ENCODE data around the gene TMEM120B.

Gene TMEM120B

GRCh38 chr12:121814429-121815119 lies 102.0 kb downstream of the TMEM120B start:
- DNase-seq = no peak

DNA sequence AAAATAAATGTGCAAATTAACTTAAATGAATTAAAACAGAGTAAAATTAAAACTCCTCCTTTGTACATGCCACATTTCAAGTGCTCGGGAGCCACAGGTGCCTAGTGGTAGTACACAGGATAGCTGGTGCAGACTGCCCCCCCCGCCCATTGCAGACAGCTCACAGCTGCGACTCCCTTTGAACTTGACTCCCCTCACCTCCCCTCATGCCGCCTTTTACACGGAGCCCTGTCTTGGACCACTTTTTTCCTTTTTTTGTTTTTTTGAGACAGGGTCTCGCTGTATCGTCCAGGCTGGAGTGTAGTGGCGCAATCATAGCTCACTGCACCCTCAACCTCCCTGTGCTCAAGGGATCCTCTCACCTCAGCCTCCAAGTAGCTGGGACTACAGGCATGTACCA lies 102.7 kb downstream of the TMEM120B start:
- DNase-seq = no peak

GRCh38 chr12:121816925-121817647 lies 104.5 kb downstream of the TMEM120B start:
- no peak for DNase-seq

- no peak for DNase-seq
Observed at GRCh38 chr12:121817648-121818043, 105.1 kb downstream of the TMEM120B start.

GRCh38 chr12:121819212-121819949 lies 106.8 kb downstream of the TMEM120B start:
- no peak for DNase-seq

DNA sequence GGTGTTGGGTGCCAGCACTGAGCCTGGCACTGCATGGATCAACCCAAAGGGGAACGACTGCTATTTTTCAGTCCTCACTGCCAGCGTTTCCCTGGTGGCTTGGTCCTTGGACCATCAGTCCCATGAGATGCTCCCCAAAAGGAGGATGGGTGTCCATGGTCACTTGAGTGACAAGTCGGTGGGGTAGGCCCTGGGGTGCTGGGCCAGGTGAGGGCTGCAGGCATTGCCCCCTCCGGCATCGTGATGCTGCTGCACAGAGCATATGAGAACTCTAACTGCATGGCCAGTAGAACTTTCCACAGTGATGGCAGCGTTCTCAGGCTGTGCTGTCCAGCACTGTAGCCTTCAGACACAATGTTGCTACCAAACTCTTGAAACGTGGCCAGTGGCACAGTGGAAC lies 107.5 kb downstream of the TMEM120B start:
- DNase-seq = no peak

DNA sequence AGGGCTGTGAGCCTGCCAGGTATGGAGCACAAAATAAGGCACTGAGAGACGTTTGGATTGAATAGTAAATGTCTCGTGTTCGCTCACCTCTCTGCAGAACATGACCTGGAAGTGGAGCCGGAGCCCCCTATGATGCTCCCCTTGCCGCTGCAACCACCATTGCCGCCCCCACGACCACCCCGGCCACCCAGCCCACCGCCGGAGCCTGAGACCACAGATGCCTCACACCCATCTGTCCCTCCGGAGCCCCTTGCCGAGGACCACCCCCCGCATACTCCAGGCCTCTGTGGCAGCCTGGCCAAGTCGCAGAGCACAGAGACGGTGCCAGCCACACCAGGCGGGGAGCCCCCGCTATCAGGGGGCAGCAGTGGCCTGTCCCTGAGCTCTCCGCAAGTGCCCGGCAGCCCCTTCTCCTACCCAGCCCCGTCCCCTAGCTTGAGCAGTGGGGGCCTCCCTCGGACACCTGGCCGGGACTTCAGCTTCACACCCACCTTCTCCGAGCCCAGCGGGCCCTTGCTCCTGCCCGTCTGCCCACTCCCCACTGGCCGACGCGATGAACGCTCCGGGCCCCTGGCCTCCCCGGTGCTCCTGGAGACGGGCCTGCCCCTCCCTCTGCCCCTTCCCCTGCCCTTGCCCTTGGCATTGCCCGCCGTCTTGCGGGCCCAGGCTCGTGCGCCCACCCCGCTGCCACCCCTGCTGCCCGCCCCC lies 110.0 kb downstream of the TMEM120B start:
- no peak for DNase-seq

- DNase-seq = no peak
Observed at GRCh38 chr12:121823101-121823726, 110.7 kb downstream of the TMEM120B start.

DNA sequence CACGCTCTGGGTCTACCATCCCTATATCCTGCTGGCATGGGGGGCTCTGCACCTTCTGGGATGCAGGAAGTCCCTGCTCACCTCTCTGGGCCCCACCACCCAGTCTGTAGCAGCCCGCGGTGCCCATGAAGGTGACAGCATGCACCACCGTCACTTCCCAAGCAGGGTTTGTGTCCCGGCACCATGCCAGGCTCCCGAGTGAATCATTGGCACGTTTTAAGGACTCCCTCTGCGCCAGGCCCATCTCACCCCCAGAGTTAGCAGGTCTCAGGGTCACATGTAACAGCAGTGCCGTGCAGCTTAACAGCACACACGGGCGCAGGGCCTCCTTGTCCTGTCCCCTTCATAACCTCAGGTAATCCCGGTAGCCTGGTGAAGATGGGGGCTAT lies 111.2 kb downstream of the TMEM120B start:
- no peak for DNase-seq

DNA sequence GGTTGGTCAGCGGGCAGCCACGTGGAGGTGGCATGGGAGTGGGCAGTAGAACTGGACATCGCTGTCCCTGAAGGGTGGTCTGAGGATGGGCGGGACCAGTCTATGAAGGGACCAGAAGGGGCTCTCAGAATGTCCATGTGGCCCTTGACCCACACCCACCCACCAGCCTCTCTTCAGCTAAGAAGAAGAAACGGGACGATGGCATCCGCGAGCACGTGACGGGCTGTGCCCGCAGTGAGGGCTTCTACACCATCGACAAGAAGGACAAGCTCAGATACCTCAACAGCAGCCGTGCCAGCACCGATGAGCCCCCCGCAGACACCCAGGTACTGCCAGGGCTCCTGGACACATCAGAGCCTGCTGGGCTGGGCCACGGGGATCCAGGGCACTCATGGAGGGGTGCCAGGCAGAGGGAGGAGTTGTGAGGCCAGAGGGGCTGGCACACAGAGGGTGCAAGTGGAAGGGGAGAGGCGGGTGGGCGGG lies 112.5 kb downstream of the TMEM120B start:
- DNase-seq = no peak

DNA sequence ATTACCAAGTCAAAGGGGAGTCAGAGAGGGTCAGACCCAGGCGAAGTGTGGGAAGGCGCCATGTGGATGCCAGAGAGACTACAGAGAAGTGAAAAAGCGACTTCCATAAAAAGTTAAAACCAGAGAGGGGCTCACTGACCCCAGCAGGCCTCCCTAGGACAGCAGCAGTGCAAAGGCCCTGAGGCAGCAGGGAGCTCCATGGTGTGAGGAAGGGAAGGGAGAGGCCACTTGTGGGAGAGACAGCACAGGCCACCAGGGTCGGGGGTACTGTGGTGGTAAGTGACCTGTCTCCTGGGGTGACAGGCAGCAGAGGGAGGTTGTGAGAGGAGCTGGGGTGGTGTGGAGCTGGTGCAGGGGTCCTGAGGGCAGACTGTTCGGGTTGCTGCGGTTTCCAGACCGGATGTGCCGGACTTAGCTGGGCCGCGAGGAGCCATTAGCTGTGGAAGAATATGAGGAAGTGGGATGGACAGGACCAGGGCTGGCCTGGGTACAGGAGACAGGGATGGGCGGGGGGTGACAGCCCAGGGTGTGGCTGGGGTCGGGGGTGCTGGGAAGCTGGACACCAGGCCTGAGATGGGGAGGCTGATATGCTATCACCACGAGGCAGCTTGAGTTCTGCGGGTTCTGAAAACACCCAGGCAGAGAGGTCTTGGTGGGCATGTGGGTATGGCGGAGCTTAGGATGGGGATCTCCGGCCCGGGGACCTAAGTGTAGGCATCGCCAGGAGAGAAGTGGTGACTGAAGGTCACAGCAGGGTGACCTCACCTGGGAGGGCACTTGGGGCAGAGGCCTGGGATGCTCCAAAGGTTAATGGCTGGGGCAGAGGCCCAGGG lies 114.0 kb downstream of the TMEM120B start:
- DNase-seq = no peak

DNA sequence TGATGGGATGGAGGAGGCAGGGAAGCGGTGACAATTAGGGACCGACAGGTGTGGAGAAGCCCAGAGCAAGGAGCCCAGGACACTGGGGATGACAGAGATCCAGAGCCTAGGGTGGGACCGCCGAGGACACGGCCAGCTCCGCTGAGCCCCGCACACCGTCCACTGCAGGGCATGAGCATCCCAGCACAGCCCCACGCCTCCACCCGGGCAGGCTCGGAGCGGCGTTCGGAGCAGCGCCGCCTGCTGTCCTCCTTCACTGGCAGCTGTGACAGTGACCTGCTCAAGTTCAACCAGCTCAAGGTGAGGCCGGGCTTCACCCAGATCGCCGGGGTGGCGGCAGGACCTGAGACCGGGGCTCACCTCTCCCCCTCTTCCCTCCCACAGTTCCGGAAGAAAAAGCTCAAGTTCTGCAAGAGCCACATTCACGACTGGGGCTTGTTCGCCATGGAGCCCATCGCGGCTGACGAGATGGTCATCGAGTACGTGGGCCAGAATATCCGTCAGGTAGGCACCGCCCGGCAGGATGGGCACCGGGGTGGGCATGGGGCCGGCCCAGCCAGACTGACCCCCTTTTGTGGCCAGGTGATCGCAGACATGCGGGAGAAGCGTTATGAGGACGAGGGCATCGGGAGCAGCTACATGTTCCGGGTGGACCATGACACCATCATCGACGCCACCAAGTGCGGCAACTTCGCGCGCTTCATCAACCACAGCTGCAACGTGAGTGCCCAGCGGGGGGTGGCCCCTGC lies 115.0 kb downstream of the TMEM120B start:
- no peak for DNase-seq

GRCh38 chr12:121828306-121828705 lies 115.8 kb downstream of the TMEM120B start:
- DNase-seq = no peak

- no peak for DNase-seq
Observed at GRCh38 chr12:121828826-121829225, 116.3 kb downstream of the TMEM120B start.

- DNase-seq = no peak
Observed at GRCh38 chr12:121829250-121829918, 116.8 kb downstream of the TMEM120B start.

DNA sequence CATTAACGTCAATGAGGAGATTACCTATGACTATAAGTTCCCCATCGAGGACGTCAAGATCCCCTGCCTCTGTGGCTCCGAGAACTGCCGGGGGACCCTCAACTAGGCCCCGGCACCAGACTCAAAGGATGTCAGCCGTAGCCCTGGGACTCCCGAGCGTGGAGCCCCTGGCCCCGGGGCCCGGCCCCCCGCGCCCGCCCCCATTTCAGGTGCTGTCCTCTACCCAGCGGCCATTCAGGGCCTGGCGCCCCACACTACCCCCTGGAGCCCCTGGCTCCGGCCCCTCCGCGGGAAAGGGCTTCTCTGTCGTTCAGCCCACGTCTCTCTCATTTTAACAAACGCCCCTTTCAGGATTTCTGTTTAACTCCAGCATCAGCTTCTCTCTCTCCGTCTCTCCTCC lies 117.6 kb downstream of the TMEM120B start:
- no peak for DNase-seq

- no peak for DNase-seq
Observed at GRCh38 chr12:121830588-121831265, 118.2 kb downstream of the TMEM120B start.
